Esophagus (tissue), 2 donors: ENCODE data around the gene LCN2. TPM values are rescaled to one million over a fixed set of nuclear protein-coding genes. Genes with fewer than 3 reads are reported as not detected.

ENCODE experiments used
- H3K27ac ChIP-seq, 2 donors: one replicate each; pipeline ENCODE4 v1.5.1; 2013; ENCODE audit warnings: low read depth in 2 of 2, mild to moderate bottlenecking in 2 of 2, inconsistent platforms in 1 of 2, low read length in 1 of 2, moderate library complexity in 1 of 2
- H3K27me3 ChIP-seq, 2 donors: one replicate each; pipeline ENCODE4 v1.6.1; 2013; ENCODE audit warnings: low read length in 2 of 2, control low read depth in 1 of 2, mild to moderate bottlenecking in 1 of 2; ENCODE audit not compliant: insufficient read depth in 2 of 2, control insufficient read depth in 1 of 2
- H3K36me3 ChIP-seq, 2 donors: one replicate each; pipeline ENCODE4 v1.6.1; 2013; ENCODE audit warnings: low read length in 1 of 2; ENCODE audit not compliant: control insufficient read depth in 2 of 2, insufficient read depth in 2 of 2
- H3K4me1 ChIP-seq, 2 donors: one replicate each; pipeline ENCODE4 v1.6.1; 2013; ENCODE audit warnings: low read length in 1 of 2; ENCODE audit not compliant: control insufficient read depth in 2 of 2, insufficient read depth in 2 of 2
- H3K4me3 ChIP-seq, 2 donors: one replicate each; pipeline ENCODE4 v1.5.1; 2013; ENCODE audit warnings: low read length in 2 of 2, mild to moderate bottlenecking in 2 of 2, low read depth in 1 of 2, moderate library complexity in 1 of 2
- H3K9me3 ChIP-seq, 2 donors: one replicate each; pipeline ENCODE4 v1.6.1; 2013; ENCODE audit warnings: mild to moderate bottlenecking in 2 of 2, low read depth in 1 of 2, low read length in 1 of 2, moderate library complexity in 1 of 2; ENCODE audit not compliant: control insufficient read depth in 2 of 2, insufficient read depth in 1 of 2
- whole genome bisulfite sequencing, 2 donors: extraction: QIAGEN DNeasy Blood & Tissue Kit; methylation state at CpG; one replicate each; pipeline ENCODE4 v1.1.7; 2013; 5-methylcytosine and 5-hydroxymethylcytosine counted together
- polyA plus RNA-seq, 2 donors: library from polyadenylated mRNA; stranded (reverse); fragments of 200-250 nt; gene quantifications; one replicate each; pipeline ENCODE4 v1.2.3, GENCODE V29; 2013
- donor health status: healthy with polysubstance abuse.
- donor health status: Bipolar disorder and iron deficiency.

Gene LCN2
- polyA plus RNA-seq, 2 donors, result 1,061 to 2,097 TPM

DNA sequence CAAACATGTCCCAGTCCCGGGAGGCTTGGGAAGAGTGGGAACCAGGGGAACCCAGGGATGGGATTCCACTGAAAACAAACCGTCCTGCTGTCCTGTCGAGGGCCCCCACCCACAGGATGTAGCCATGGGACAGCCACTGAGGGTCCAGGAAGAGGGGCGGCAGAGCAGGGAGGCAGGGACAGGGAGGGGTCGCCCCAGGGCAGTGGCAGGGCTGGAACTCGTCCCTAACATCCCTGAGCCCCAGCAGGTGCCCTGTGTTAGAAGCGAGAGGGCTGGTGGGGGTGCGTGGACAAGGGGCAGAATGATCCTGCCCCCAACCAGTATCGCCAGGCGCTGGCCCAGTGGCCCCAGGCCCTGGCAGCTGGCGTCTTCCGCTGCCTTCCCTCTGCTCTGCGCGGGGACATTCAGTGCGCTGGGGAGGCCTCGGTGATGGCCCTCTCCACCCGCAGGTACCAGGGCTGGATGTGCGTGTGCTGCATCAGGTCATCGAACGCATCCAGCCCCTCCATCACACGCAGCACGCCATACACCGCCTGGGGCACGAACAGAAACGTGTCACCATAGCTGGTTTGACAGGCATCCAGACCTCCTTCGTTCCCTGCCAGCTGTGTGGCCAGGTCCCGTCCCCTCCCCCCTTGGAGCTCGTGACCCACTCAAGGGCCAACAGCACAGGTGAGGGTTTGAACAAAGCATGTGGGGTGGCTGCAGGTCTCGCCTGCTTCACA lies 28.4 kb upstream of the LCN2 start:
- Histone ChIP-seq H3K27ac (no peak overlapping the region), H3K4me3 (no peak overlapping the region), H3K36me3 (peaks cover 6 to 39% of the 10 kb centered on the region in 2 donors), H3K9me3 (no peaks in the 10 kb centered on the region), H3K4me1 (peaks cover 0 to 5% of the 10 kb centered on the region in 2 donors), H3K27me3 (no peaks in the 10 kb centered on the region)
- WGBS, 2 donors, result 77 to 82% methylated on average over 29 of the region's 29 CpGs

DNA sequence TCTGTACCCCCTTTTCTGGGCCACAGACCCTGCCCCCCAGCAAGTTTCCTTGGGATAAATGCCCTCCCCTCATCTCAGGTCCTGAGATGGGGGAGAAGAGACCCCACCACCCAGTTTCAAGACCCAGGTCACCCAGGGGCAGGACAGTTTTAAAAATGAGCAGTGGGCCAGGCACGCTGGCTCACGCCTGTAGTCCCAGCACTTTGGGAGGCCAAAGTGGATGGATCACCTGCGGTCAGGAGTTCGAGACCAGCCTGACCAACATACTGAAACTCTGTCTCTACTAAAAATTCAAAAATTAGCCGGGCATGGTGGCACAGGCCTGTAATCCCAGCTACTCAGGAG lies 27.8 kb upstream of the LCN2 start:
- no peaks in the 10 kb centered on the region for H3K27me3 ChIP-seq
- 94 to 96% methylated on average over 5 of the region's 5 CpGs for WGBS, 2 donors
- no peaks in the 10 kb centered on the region for H3K9me3 ChIP-seq
- H3K4me1 ChIP-seq, result peaks cover 0 to 8% of the 10 kb centered on the region in 2 donors
- H3K36me3 ChIP-seq, result peaks cover 6 to 39% of the 10 kb centered on the region in 2 donors
- no peak overlapping the region for H3K4me3 ChIP-seq
- H3K27ac ChIP-seq, result no peak overlapping the region

DNA sequence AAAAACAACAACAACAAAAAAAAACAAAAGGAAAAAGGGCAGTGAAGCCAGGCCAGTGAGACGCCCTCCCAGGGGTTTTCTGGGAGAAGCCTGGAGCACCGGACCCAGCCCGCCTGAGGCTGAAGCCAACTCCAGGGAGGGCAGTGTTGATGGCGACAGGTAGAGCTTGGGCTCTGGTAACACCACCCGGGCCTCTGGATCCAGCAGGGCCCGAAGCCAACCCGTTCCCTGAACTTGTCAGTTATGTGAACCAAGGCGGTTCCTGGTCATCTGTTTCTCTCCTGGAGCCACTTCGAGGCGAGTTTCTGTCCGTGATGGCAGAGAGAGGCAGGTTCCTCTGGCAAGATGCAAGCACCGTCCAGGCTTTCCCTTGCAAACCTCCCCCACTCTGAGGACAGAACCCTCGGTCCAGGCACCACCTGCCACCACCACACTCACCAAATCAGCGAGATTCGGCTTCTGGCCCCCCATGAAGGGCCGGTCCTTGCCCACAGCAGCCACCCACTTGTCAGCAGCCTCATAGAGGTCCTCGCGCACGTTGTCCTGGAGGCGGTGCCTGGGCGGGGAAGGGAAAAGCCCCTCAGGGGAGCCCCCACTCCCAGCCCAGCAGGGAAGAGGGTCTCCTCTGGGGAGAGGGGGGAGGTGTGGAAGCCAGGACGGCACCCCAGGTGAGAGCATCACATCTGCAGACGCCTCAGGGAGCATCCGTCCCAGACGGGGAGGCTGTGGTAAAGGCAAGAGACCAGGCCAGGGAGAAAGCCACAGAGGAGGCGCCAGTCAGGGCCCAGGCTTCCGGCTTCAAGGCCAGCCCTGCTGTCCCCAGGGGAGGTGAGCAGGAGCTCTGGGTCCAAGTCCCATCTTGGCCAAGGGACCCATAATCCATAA lies 27.1 kb upstream of the LCN2 start:
- peaks cover 0 to 8% of the 10 kb centered on the region in 2 donors for H3K4me1 ChIP-seq
- H3K4me3 ChIP-seq, result no peak overlapping the region
- peaks cover 6 to 39% of the 10 kb centered on the region in 2 donors for H3K36me3 ChIP-seq
- H3K27me3 ChIP-seq, result no peaks in the 10 kb centered on the region
- H3K9me3 ChIP-seq, result no peaks in the 10 kb centered on the region
- H3K27ac ChIP-seq, result no peak overlapping the region
- WGBS, 2 donors, result 87 to 91% methylated on average over 26 to 27 of the region's 27 CpGs

DNA sequence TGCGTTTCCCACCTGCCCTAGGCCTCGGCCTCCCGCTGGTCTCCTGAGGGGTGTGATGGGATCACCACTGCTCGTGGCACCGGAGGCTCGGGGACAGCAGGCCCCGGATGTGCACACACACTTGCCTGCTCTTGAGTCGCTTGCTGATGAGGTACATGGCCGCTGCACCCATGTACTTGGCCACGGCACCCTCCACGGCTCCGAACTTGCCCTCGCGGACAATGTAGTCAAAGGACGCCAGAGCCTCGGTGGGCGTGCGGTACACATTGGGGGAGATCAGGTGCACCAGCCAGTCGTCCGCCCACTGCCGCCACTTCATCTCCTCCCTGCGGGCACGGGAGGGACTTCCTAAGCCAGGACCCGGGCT lies 26.5 kb upstream of the LCN2 start:
- 90% methylated on average over 24 of the region's 24 CpGs for WGBS, 2 donors
- no peak overlapping the region for H3K4me3 ChIP-seq
- peaks cover 0 to 8% of the 10 kb centered on the region in 2 donors for H3K4me1 ChIP-seq
- no peak overlapping the region for H3K27ac ChIP-seq
- peaks cover 6 to 39% of the 10 kb centered on the region in 2 donors for H3K36me3 ChIP-seq
- H3K27me3 ChIP-seq, result no peaks in the 10 kb centered on the region
- no peaks in the 10 kb centered on the region for H3K9me3 ChIP-seq

DNA sequence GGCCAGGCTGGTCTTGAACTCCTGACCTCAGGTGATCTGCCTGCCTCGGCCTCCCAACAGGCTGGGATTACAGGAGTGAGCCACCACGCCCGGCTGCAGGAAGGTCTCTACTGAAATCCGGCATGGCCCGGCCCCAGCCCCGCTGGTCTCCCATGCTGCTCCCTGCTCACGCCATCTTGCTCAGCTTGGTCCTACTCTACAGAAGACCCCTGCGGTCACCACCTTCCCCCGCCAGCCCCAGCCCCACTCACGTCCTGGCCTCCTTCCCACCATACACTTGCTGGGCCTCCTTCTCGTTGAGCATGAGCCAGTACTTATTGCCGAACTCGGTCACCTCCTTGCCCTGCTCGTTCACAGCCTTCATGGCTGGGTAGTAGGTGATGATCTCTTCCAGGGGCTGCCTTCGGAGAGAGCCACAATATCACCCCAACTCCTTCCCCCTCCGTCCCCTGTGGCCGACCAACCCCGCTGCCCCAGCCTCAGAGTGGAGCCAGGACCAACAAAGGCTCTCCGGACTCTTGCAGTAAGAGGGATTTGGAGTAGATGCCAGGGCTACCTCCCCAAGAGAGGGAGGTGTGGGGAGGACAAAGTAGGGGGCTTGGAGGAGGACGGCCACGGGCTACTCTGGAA lies 25.7 kb upstream of the LCN2 start:
- 86 to 91% methylated on average over 21 of the region's 21 CpGs for WGBS, 2 donors
- Histone ChIP-seq H3K4me3 (no peak overlapping the region), H3K4me1 (peaks cover 0 to 8% of the 10 kb centered on the region in 2 donors), H3K9me3 (no peaks in the 10 kb centered on the region), H3K27ac (no peak overlapping the region), H3K27me3 (no peaks in the 10 kb centered on the region), H3K36me3 (peaks cover 6 to 39% of the 10 kb centered on the region in 2 donors)

DNA sequence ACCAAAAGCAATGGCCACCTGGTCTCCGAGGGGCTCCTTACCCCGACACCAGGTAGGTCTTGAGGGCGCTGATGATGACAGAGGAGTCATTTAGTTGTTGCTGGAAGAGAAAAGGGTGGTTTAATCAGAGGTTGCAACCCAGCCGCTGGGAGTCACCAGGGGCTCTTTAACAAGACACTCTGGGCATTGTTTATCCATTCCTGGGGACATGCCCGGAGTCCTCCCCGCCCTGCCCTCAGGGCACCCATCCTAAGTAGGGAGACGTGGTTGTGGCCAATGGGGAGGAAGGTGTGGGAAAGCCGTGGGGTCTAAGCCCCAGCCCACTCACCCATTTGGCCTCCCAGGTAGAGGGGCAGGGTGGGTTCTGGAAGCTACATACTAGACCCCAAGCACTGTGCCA lies 24.8 kb upstream of the LCN2 start:
- peak overlapping the region in 1 of 2 donors; percentile 1 for H3K27ac ChIP-seq
- H3K36me3 ChIP-seq, result peaks cover 6 to 39% of the 10 kb centered on the region in 2 donors
- no peaks in the 10 kb centered on the region for H3K27me3 ChIP-seq
- no peak overlapping the region for H3K4me3 ChIP-seq
- H3K9me3 ChIP-seq, result no peaks in the 10 kb centered on the region
- WGBS, 2 donors, result 69 to 76% methylated on average over 8 of the region's 8 CpGs
- peaks cover 0 to 14% of the 10 kb centered on the region in 2 donors for H3K4me1 ChIP-seq

DNA sequence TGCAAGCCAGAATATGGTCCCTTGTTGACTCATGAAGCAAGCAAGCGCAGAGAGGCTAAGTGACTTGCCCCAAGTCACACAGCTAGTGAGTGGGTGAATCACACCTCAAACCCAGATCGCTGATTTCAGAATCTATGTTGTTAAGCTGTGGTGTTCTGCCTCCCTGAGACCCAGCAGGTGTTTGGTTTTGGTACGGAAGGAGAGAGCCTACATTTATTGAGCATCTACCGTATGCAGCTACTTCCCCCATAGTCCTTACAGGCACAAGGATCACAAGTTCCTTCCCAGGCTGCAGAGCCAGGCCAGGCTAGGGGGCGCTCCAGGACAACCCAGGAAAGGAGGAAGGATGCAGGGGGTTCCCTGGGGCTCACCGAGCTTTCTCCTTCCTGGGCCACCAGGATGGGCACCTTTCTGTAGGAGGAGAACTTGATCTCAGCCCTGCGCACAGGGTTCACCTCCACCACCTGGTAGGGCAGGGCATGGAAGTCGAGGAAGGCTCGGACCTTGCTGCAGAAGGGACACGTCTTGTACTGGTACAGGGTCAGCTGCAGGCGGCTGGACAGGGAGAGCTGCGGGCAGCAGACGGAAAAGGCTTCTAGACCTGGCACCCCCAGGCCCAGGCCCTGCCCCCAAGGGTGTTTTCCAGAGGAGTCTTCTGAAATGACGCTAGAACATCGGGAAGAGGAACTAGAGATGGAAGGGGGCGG lies 24.2 kb upstream of the LCN2 start:
- Histone ChIP-seq H3K27me3 (no peaks in the 10 kb centered on the region), H3K9me3 (no peaks in the 10 kb centered on the region), H3K36me3 (peaks cover 6 to 39% of the 10 kb centered on the region in 2 donors), H3K27ac (no peak overlapping the region), H3K4me1 (peaks cover 0 to 14% of the 10 kb centered on the region in 2 donors), H3K4me3 (no peak overlapping the region)
- 65 to 67% methylated on average over 16 of the region's 16 CpGs for WGBS, 2 donors

DNA sequence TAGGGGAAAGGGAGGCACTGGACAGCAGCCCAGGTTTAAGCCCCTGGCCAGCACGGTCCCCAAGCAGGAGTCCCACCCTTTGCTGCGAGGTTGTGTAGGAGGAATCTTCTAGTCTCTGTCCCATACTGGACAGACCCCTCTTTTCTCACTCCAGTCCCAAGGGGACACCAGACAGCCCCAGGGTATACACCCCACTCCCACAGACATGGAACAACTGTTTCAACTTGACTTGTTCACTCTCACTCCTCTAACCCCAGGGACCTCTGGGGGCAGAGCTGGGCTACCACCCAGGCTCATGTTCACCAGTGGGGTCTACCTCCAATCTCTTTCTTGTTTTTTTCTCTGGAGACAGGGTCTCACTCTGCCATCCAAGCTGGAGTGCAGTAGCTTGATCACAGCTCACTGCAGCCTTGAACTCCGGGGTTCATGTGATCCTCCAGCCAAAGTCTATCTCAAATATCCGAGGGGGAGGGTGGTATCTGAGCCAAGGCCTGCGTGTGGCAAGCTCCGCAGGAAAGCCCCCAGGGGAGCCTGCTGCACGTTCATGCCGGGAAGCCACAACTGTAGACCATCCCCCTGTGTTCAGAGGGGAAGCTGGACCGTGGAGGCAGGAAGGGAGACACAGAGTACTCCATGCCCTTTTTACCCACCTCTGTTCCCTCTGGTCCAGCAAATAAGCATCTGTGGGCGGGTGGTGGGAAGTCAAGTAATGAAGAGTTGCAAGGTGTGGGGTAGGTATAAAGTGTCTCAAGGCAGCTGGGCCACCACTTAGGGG lies 23.5 kb upstream of the LCN2 start:
- Histone ChIP-seq H3K9me3 (no peaks in the 10 kb centered on the region), H3K27me3 (no peaks in the 10 kb centered on the region), H3K4me1 (peaks cover 0 to 14% of the 10 kb centered on the region in 2 donors), H3K36me3 (peaks cover 6 to 35% of the 10 kb centered on the region in 2 donors), H3K4me3 (peak overlapping the region in 1 of 2 donors; percentile 8), H3K27ac (peak overlapping the region in 1 of 2 donors; percentile 34)
- WGBS, 2 donors, result 36 to 39% methylated on average over 10 of the region's 10 CpGs
